ENCODE data around the gene BCAS3.

- TF ChIP-seq CTCF (conservative IDR thresholded peaks at IDR 0.05; ENCODE audit: low read depth, low read length) (peak; percentile 90), EZH2 (IDR thresholded peaks at IDR 0.05; ENCODE audit: borderline replicate concordance, low read depth, low read length, poor library complexity, severe bottlenecking) (no peak)
Observed at GRCh38 chr17:60720763-60721531, 43.3 kb downstream of the BCAS3 start.

All from A673 (cell line).